DMS53 treated with DMSO at 0.1 percent for 48 hours (cell line): ENCODE data around the gene PSG4.
"Not testable (repeated sequence)": the region's sequence is repeated elsewhere in the genome, so short reads cannot be mapped to it uniquely, and the experiment has no call there.

ENCODE experiments used
- DNase-seq: peaks from one replicate; lab custom pipeline; 2025; ENCODE audit not compliant: unreplicated experiment; lab: John Stamatoyannopoulos, UW

PSG4 gene

GRCh38 chr19:43205471-43206105 lies at the start of gene PSG4:
TSS of gene PSG4 (minus strand) at chr19:43205638. CDS start at chr19:43205536, 102 bp downstream.
- DNase-seq = not testable (repeated sequence)

- not testable (repeated sequence) for DNase-seq
Observed at GRCh38 chr19:43251428-43251827, 46.0 kb upstream of the PSG4 start.

GRCh38 chr19:43250296-43250695 lies 44.9 kb upstream of the PSG4 start:
- DNase-seq = not testable (repeated sequence)

DNA sequence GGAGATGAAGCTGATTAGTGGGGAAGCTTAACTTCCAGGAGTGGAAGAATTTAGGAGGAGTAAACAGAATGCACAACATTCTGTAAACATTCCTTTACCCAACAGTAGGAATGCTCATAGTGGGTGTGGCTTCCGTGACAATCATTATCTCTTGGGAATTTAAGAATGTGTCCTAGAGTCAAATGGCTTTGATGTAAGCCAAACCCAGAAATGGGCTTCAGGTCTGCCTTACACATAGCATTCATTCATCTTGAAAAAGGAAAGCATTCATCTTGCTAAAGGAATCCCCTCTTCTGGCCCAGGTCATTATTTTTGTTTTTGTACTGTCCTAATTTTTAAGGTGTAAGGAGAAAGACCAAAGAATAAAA lies 43.2 kb upstream of the PSG4 start:
- DNase-seq = not testable (repeated sequence)

GRCh38 chr19:43247243-43247880 lies 41.9 kb upstream of the PSG4 start:
- DNase-seq = not testable (repeated sequence)

GRCh38 chr19:43245848-43246247 lies 40.4 kb upstream of the PSG4 start:
- DNase-seq = not testable (repeated sequence)

DNA sequence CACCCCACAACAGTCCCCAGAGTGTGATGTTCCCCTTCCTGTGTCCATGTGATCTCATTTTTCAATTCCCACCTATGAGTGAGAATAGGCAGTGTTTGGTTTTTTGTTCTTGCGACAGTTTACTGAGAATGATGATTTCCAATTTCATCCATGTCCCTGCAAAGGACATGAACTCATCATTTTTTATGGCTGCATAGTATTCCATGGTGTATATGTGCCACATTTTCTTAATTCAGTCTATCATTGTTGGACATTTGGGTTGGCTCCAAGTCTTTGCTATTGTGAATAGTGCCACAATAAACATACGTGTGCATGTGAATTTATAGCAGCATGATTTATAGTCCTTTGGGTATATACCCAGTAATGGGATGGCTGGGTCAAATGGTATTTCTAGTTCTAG lies 36.8 kb upstream of the PSG4 start:
- not testable (repeated sequence) for DNase-seq

GRCh38 chr19:43238213-43238612 lies 32.8 kb upstream of the PSG4 start:
- DNase-seq = not testable (repeated sequence)

DNA sequence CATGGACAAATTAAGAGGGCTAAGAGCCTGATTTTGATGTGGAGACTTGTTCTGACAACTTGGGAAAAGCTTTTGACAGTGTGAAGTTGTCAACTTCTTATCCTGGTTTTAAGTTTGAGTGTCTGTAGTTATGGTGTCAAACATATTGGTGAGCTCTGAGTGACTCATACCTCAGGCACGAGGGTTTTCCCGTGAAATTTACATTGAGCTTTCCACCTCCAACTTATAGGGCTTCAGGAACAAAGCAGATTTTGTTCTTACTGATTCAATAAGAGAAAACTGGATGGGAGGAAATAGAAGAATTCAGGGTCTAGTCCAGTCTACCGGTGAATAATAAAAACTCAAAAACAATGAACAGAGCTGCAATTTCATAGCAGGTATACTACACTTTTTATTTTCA lies 30.2 kb upstream of the PSG4 start:
- not testable (repeated sequence) for DNase-seq

GRCh38 chr19:43229315-43229714 lies 23.9 kb upstream of the PSG4 start:
- DNase-seq = no peak

DNA sequence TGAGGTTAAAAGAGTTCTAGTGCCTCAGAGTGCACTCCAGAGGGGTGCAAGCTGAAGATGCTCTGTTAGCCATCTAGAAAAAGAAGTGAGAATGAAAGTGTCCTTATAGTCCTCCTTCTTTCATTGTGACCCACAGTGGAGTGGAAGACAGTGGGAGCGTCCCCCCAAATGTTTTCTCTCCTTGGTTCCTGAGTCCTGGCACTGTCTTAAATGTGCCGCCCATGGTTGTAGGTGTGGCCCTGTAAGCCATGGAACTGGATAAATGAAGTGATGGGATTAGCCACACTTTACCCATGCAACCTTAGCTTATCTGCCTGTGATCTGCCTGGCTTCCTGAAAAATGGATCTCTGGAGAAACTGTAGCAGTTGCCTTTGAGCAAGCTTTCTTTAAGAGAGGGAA lies 23.3 kb upstream of the PSG4 start:
- not testable (repeated sequence) for DNase-seq

- not testable (repeated sequence) for DNase-seq
Observed at GRCh38 chr19:43226986-43227385, 21.5 kb upstream of the PSG4 start.

GRCh38 chr19:43224855-43225253 lies 19.4 kb upstream of the PSG4 start:
- no peak for DNase-seq

DNA sequence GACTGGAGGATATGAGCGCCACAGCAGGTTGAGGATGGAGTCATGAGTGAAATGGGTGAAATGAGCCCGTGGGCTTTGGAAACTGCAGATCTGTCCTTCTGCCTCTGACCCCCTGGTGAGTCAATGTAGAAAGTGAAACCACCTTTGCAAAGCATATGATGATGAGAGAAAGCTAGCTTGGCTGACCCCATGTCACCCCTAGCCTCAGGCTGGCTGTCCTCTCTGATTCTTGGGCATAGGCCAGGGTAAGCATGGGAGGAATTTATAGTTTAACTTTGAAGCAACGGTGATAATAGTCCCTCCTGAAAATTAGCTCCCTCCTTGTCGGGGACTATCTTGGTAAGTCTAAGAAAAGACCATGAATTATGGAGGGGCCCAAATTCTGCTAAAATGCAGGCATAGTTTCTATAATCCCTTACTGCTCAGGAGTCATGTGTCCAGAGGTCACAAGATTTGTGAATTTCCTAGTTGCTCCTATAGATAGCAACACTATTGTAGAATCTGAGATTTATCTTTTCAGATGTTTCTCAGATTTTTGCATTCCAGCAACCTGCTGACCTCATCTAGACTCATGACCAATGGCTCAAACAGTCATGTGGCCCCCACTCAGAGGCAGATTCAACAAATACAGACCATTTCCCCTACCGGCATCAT lies 18.9 kb upstream of the PSG4 start:
- DNase-seq = not testable (repeated sequence)

- DNase-seq = not testable (repeated sequence)
Observed at GRCh38 chr19:43221891-43222290, 16.5 kb upstream of the PSG4 start.

DNA sequence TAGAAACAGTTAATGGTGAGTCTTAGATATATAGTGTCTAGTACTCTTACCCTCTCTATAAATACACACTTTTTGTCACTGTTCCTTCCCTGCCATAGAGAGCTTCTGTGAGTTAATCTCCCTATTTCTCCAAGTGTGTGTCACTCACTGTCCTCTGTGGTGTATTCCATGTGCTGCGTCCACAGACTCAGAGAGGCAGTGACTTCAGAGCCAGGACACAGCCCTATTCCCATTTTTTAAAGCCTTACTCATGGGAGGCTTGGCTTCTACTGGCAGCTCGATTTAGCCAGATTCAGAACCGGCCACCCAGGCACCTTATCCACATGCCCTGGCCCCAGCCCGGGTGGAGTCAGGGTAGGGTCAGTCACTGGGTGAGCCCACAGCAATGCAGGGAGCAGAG lies 13.7 kb upstream of the PSG4 start:
- not testable (repeated sequence) for DNase-seq

DNA sequence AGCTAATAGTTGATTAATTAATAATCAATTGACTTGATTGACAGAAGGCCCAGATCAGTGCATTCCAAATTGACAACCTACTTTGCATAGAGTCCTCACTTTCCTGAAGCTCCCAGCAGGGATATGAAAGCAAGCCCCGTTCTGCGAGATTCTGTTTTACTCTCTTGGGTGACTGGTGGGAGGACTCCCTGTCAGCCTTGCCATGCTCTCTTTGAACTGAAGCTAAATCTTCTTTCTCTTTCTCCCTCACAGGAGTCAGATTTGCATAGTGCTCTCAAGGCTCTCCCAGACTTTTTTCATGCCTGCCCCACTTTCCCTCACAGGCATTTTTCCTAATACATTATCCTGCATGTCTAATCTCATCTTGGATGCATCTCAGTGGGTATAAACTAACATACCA lies 10.4 kb upstream of the PSG4 start:
- not testable (repeated sequence) for DNase-seq

DNA sequence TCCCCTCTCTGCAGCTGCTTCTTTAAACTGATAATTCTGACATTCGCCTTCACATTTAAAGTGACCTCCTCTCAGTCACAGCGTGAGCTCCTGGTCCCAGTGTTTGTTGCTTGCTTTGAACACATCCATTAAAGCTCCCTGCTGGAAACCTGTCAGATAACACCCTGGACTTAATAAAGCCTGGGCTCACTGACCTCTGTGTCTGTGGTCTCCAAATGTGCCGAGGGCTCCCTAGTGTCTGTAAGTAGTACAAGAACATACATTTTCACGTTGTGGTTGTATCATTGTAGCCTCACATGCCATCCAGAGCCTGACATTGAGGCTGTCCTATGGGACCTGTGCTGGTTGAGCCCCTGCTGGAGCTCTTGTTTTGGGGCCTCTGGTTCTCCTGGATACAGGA lies 2.6 kb upstream of the PSG4 start:
- DNase-seq = no peak

GRCh38 chr19:43207174-43207573 lies 1.7 kb upstream of the PSG4 start:
- not testable (repeated sequence) for DNase-seq

DNA sequence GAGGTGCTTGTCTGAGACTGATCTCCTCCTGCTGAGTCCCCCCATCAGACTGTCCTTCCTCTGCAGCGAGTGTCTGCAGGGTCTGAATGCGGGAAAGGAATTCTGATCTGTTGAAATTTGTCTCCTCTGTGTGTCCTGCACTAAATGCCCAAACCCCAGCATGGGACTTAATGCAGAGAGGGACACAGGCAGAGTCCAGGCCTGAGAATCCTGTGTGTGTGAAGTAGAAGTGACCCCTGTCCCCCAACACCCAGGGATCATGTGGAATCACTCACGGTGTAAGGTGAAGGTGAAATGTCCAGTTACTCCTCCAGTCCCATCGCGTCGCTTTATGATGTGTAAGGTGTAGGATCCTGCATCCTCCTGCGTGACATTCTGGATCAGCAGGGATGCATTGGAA lies 1.8 kb downstream of the PSG4 start:
- not testable (repeated sequence) for DNase-seq

GRCh38 chr19:43201891-43202290 lies 3.5 kb downstream of the PSG4 start:
- DNase-seq = not testable (repeated sequence)

- not testable (repeated sequence) for DNase-seq
Observed at GRCh38 chr19:43201337-43201801, 4.1 kb downstream of the PSG4 start.
